ENCODE data around the gene PSMD13.
"Not testable (repeated sequence)": the region's sequence is repeated elsewhere in the genome, so short reads cannot be mapped to it uniquely, and the experiment has no call there.

The PSMD13 gene

GRCh38 chr11:241634-242033 is 4.9 kb downstream of the PSMD13 start:
- no peak overlapping the region for H3K4me3 ChIP-seq (ENCODE audit: low read depth, low read length)

- H3K4me3 ChIP-seq (ENCODE audit: low read depth, low read length): no peak overlapping the region
Measured at GRCh38 chr11:244376-244775, 7.6 kb downstream of the PSMD13 start.

- no peak overlapping the region for H3K4me3 ChIP-seq (ENCODE audit: low read depth, low read length)
Measured at GRCh38 chr11:249062-249461, 12.3 kb downstream of the PSMD13 start.

- H3K4me3 ChIP-seq (ENCODE audit: low read depth, low read length): no peak overlapping the region
Measured at GRCh38 chr11:250274-250673, 13.5 kb downstream of the PSMD13 start.

GRCh38 chr11:250740-251299 is 14.0 kb downstream of the PSMD13 start:
- H3K4me3 ChIP-seq (ENCODE audit: low read depth, low read length): no peak overlapping the region

- H3K4me3 ChIP-seq (ENCODE audit: low read depth, low read length): no peak overlapping the region
Measured at GRCh38 chr11:251550-251949, 14.8 kb downstream of the PSMD13 start.

GRCh38 chr11:252666-253065 is 15.9 kb downstream of the PSMD13 start:
- H3K4me3 ChIP-seq (ENCODE audit: low read depth, low read length): no peak overlapping the region

GRCh38 chr11:253160-253885 is 16.5 kb downstream of the PSMD13 start:
- H3K4me3 ChIP-seq (ENCODE audit: low read depth, low read length): no peak overlapping the region

GRCh38 chr11:253886-254270 is 17.1 kb downstream of the PSMD13 start:
- H3K4me3 ChIP-seq (ENCODE audit: low read depth, low read length): no peak overlapping the region

- no peak overlapping the region for H3K4me3 ChIP-seq (ENCODE audit: low read depth, low read length)
Measured at GRCh38 chr11:255176-255575, 18.4 kb downstream of the PSMD13 start.

GRCh38 chr11:255816-256215 is 19.0 kb downstream of the PSMD13 start:
- H3K4me3 ChIP-seq (ENCODE audit: low read depth, low read length): no peak overlapping the region

GRCh38 chr11:256952-257737 is 20.4 kb downstream of the PSMD13 start:
- H3K4me3 ChIP-seq (ENCODE audit: low read depth, low read length): no peak overlapping the region

- no peak overlapping the region for H3K4me3 ChIP-seq (ENCODE audit: low read depth, low read length)
Measured at GRCh38 chr11:257766-258493, 21.2 kb downstream of the PSMD13 start.

- H3K4me3 ChIP-seq (ENCODE audit: low read depth, low read length): no peak overlapping the region
Measured at GRCh38 chr11:259413-259812, 22.6 kb downstream of the PSMD13 start.

GRCh38 chr11:261624-262023 is 24.8 kb downstream of the PSMD13 start:
- no peak overlapping the region for H3K4me3 ChIP-seq (ENCODE audit: low read depth, low read length)

- H3K4me3 ChIP-seq (ENCODE audit: low read depth, low read length): no peak overlapping the region
Measured at GRCh38 chr11:266676-267439, 30.1 kb downstream of the PSMD13 start.

- no peak overlapping the region for H3K4me3 ChIP-seq (ENCODE audit: low read depth, low read length)
Measured at GRCh38 chr11:267491-267994, 30.8 kb downstream of the PSMD13 start.

GRCh38 chr11:268716-269145 is 32.0 kb downstream of the PSMD13 start:
- not testable (repeated sequence) for H3K4me3 ChIP-seq (ENCODE audit: low read depth, low read length)

- no peak overlapping the region for H3K4me3 ChIP-seq (ENCODE audit: low read depth, low read length)
Measured at GRCh38 chr11:269146-269890, 32.5 kb downstream of the PSMD13 start.
